GM19099 (cell line): Measurements from ENCODE around the gene UROC1.

Experiments
- POLR2A ChIP-seq: IDR thresholded peaks from 3 replicates; pipeline ENCODE4 v1.6.1; 2011; ENCODE audit warnings: low read depth; ENCODE audit not compliant: insufficient read length; ENCODE audit errors: extremely low read depth

Gene UROC1

DNA sequence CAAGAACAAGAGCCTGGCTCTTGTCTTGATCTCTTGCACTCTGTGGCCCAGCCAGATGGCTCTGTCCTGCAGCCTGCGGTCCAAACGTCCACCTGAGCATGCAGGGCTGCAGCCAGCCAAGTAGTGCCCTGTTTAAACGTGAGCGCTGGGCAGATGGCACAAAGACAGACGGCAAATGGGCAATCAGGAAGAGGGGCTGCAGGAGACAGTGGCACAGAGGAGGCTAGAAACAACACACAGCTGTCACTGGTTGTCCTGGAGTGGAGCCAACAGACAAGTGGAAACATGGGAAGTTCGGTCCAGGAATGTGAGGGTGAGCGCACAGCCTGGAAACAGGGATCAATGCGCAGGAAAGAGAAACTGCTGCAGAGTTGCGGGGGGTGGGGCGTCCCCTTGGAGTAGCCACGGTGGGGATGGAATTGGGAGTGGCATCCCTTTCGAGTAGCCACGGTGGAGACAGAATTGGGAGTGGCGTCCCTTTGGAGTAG lies 31.2 kb downstream of the UROC1 start:
- no peak for TF ChIP-seq POLR2A

DNA sequence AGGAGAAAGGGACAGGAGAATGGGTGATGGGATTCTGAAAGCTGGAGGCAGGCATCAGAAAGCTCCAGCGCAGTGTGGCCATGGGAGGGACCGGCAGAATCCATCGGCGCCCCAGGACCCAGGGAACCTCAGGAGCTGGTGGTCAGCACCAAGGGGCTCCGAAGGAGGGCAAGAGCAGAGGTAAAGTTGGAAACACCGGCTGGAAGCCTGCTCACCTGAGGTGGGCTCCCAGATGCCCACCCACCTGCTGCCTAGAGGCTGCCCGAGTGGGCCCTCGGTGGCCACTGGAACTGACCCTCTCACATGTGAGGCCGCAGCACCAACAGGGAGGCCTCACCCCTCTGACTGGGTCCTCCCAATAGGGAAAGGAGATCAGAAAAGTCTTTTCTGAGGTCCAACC lies 31.6 kb downstream of the UROC1 start:
- no peak for TF ChIP-seq POLR2A

- no peak for TF ChIP-seq POLR2A
Observed at GRCh38 chr3:126485176-126485897, 32.2 kb downstream of the UROC1 start.

GRCh38 chr3:126484662-126485061 lies 32.9 kb downstream of the UROC1 start:
- TF ChIP-seq POLR2A: no peak

DNA sequence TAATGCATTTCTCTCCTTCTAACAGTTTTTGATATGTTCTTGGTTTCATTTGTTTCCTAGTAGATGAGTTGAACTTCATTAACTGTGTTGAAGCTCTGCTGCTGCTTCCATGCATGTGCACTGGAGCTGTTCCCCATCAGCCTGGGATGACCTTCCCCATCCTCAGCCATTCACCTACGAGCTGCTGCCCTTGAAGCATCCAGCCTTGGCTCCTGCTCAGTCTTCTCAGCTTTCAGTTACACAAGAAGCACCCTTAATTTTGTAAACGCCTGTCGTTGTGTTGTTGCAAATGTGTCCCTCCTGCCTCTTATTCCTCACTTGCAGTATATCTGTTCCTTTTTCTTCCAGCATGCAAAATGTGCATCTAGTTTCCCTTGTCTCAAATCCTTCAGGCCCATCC lies 33.4 kb downstream of the UROC1 start:
- no peak for TF ChIP-seq POLR2A

DNA sequence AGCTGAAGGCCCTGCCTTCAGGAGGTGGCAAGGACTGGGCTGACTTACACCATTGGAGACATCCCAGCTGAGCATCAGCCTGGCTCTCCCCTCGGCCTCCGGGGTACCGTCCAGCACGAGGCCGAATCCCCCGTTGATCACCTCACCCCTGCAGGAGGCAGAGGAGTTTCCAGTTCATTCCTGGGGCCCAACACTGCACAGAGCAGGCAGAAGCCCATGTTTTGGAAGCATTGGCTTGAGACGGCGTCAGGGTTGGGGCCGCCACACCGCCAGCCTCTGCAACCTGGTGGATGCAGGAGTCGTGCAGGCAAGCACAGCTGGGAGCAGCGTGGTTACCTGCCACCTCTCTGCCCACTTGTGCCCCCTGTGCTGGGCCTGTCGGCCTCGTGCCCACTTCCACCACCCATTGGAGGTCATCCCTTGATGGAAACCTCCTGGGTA lies 34.2 kb downstream of the UROC1 start:
- no peak for TF ChIP-seq POLR2A

- TF ChIP-seq POLR2A: no peak
Observed at GRCh38 chr3:126482503-126483255, 34.9 kb downstream of the UROC1 start.

- TF ChIP-seq POLR2A: no peak
Observed at GRCh38 chr3:126481808-126482502, 35.6 kb downstream of the UROC1 start.

DNA sequence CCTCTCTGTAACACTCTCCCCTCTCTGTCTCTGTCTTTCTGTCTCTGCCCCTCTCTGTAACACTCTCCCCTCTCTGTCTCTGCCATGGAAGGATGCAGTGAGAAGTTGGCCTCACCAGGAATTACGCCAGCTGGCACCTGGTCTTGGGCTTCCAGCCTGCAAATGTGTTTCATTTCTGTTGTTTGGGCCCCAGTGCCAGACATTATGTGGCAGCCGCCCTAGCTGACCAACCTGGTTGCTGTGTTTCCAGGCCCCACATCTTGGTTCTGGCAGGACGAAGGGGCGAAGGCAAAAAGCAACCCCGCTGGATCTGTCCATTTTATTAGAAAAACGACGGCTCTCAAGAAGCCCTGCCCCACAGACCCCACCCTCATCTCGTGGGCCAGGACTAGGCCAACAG lies 36.7 kb downstream of the UROC1 start:
- no peak for TF ChIP-seq POLR2A

- no peak for TF ChIP-seq POLR2A
Observed at GRCh38 chr3:126480206-126480605, 37.4 kb downstream of the UROC1 start.

DNA sequence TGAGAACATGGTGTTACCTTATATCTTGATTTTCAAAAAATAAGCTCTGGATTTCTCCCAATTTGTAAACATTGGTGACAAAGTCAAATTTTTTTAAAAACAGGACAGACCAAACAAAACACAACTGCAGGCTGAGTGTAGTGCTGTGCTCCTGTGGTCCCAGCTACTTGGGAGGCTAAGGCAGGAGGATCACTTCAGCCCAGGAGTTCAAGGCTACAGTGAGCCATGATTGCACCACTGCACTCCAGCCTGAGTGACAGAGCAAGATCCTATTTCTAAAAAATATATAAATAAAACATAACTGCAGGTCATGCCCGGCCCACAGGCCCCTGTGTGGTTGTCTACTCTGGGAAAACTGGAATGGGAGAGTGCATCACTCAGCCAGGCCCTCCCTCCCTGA lies 37.9 kb downstream of the UROC1 start:
- no peak for TF ChIP-seq POLR2A

- no peak for TF ChIP-seq POLR2A
Observed at GRCh38 chr3:126478581-126479310, 38.8 kb downstream of the UROC1 start.

DNA sequence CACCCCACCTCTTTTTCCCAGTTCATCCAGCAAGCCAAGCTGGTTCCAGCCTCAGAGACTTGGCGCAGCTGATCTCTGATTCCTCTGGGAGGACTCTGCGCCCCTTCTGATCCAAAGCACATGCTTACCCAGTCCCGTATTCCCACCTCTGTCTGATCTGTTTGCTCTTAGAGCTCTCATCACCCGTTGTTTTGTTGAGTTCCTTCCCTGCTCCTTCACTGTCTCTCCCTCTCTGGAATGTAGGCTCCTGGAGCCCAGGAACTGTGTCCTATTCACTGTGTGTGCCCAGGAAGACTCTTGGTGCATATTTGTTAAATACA lies 40.6 kb downstream of the UROC1 start:
- TF ChIP-seq POLR2A: no peak

GRCh38 chr3:126476166-126477060 lies 41.2 kb downstream of the UROC1 start:
- no peak for TF ChIP-seq POLR2A
